Endodermal cell (in vitro differentiated cells): Measurements from ENCODE around the gene CRHR1. TPM values are rescaled to one million over a fixed set of nuclear protein-coding genes. Genes with fewer than 3 reads are reported as not detected.

Experiments used
- DNase-seq: peaks from one replicate; pipeline ENCODE4 v3.0.0-alpha.2; 2017
- H3K27ac ChIP-seq: 2 replicates; pipeline ENCODE4 v1.5.1; 2013; ENCODE audit warnings: mild to moderate bottlenecking, low read depth, low read length, moderate library complexity
- H3K27me3 ChIP-seq: 2 replicates; pipeline ENCODE4 v1.6.1; 2013; ENCODE audit warnings: mild to moderate bottlenecking, low read length, moderate library complexity; ENCODE audit not compliant: insufficient read depth, control insufficient read depth, poor library complexity, severe bottlenecking
- H3K36me3 ChIP-seq: 2 replicates; pipeline ENCODE4 v1.7.0; 2013; ENCODE audit warnings: mild to moderate bottlenecking, low read length, moderate library complexity; ENCODE audit not compliant: control insufficient read depth, insufficient read depth
- H3K4me1 ChIP-seq: one replicate; pipeline ENCODE4 v1.7.0; 2013; ENCODE audit warnings: low read length; ENCODE audit not compliant: control insufficient read depth, insufficient read depth
- H3K4me3 ChIP-seq: 2 replicates; pipeline ENCODE4 v1.5.1; 2013; ENCODE audit warnings: mild to moderate bottlenecking, low read length, moderate library complexity
- H3K9ac ChIP-seq: 2 replicates; pipeline ENCODE4 v1.6.1; 2013; ENCODE audit warnings: mild to moderate bottlenecking, low read length, moderate library complexity; ENCODE audit not compliant: poor library complexity, severe bottlenecking; ENCODE audit errors: extremely low read depth
- H3K9me3 ChIP-seq: 2 replicates; pipeline ENCODE4 v1.6.1; 2013; ENCODE audit warnings: mild to moderate bottlenecking, low read length, moderate library complexity; ENCODE audit not compliant: control insufficient read depth
- H3K27ac Mint-ChIP-seq: 2 replicates; pipeline ENCODE4 v1.8.0; 2020; ENCODE audit warnings: mixed read lengths
- H3K27me3 Mint-ChIP-seq: 2 replicates; pipeline ENCODE4 v1.8.0; 2021; ENCODE audit warnings: mild to moderate bottlenecking, mixed read lengths; ENCODE audit not compliant: insufficient read depth
- H3K36me3 Mint-ChIP-seq: 2 replicates; pipeline ENCODE4 v1.8.0; 2020; ENCODE audit warnings: low read depth, mixed read lengths
- H3K4me1 Mint-ChIP-seq: 2 replicates; pipeline ENCODE4 v1.8.0; 2020; ENCODE audit warnings: mixed read lengths
- H3K4me3 Mint-ChIP-seq: 2 replicates; pipeline ENCODE4 v1.8.0; 2020; ENCODE audit warnings: mild to moderate bottlenecking, moderate library complexity, mixed read lengths
- H3K9me3 Mint-ChIP-seq: 2 replicates; pipeline ENCODE4 v1.8.0; 2020; ENCODE audit warnings: mild to moderate bottlenecking, mixed read lengths
- CTCF ChIP-seq: fragments of 200-600 bp; sonication (generic); conservative IDR thresholded peaks from 2 replicates; pipeline ENCODE4 v1.5.0; 2021; ENCODE audit warnings: antibody characterized with exemption, mild to moderate bottlenecking
- WGBS, 2 experiments: methylation state at CpG; one replicate each; pipeline versions ENCODE4 v1.1.5 to v1.1.7; 2013; ENCODE audit warnings: missing lambda C conversion rate in 2 of 2, mixed read lengths in 1 of 2; ENCODE audit not compliant: insufficient coverage in 1 of 2, insufficient read length in 1 of 2; 5-methylcytosine and 5-hydroxymethylcytosine counted together
- total RNA-seq, 2 donors: library from RNA; stranded (reverse); fragmentation: NEBNext Ultra II Directional in 1 of 2; extraction: Animal tissue kit (Norgen Biotek cat#: 25700) in 1 of 2; gene quantifications; 2 replicates in 1 of 2; 3 replicates in 1 of 2; pipeline ENCODE4 v1.2.1, GENCODE V29; 2021

Gene CRHR1
- total RNA-seq, 2 donors from 2014 or later: 0.81 to 1.8 TPM

GRCh38 chr17:45800816-45801215, 16.7 kb downstream of the CRHR1 start:
- Histone ChIP-seq H3K9ac (no peak overlapping the region), H3K36me3 (no peaks in the 10 kb centered on the region), H3K27me3 (no peaks in the 10 kb centered on the region), H3K4me3 (no peak overlapping the region), H3K9me3 (no peaks in the 10 kb centered on the region), H3K27ac (no peak overlapping the region), H3K4me1 (peaks cover 4% of the 10 kb centered on the region)
- no peak for TF ChIP-seq CTCF
- Mint-ChIP-seq H3K27ac (no peak overlapping the region), H3K9me3 (no peaks in the 10 kb centered on the region), H3K4me1 (peaks cover 1% of the 10 kb centered on the region), H3K27me3 (peaks cover 20% of the 10 kb centered on the region), H3K4me3 (no peak overlapping the region), H3K36me3 (no peaks in the 10 kb centered on the region)
- no peak for DNase-seq
- 57 to 79% methylated on average over 2 of the region's 2 CpGs for WGBS, 2 experiments

GRCh38 chr17:45801421-45801820, 17.3 kb downstream of the CRHR1 start:
- H3K4me1 ChIP-seq: no peaks in the 10 kb centered on the region
- no peak overlapping the region for H3K4me3 ChIP-seq
- H3K9ac ChIP-seq: no peak overlapping the region
- no peak for DNase-seq
- no peak for TF ChIP-seq CTCF
- H3K9me3 ChIP-seq: no peaks in the 10 kb centered on the region
- Mint-ChIP-seq H3K36me3 (no peaks in the 10 kb centered on the region), H3K4me3 (no peak overlapping the region), H3K27ac (no peak overlapping the region), H3K4me1 (no peaks in the 10 kb centered on the region), H3K9me3 (no peaks in the 10 kb centered on the region), H3K27me3 (peaks cover 23% of the 10 kb centered on the region)
- H3K27ac ChIP-seq: no peak overlapping the region
- no peaks in the 10 kb centered on the region for H3K27me3 ChIP-seq
- H3K36me3 ChIP-seq: no peaks in the 10 kb centered on the region
- 88 to 95% methylated on average over 4 to 8 of the region's 8 CpGs for WGBS, 2 experiments

GRCh38 chr17:45808845-45809244, 24.7 kb downstream of the CRHR1 start:
- H3K27me3 ChIP-seq: no peaks in the 10 kb centered on the region
- peaks cover 17% of the 10 kb centered on the region for H3K27me3 Mint-ChIP-seq
- H3K9ac ChIP-seq: no peak overlapping the region
- H3K27ac Mint-ChIP-seq: no peak overlapping the region
- H3K4me3 Mint-ChIP-seq: no peak overlapping the region
- DNase-seq: no peak
- H3K4me3 ChIP-seq: no peak overlapping the region
- TF ChIP-seq CTCF: no peak
- no peaks in the 10 kb centered on the region for H3K9me3 ChIP-seq
- H3K27ac ChIP-seq: no peak overlapping the region
- no peaks in the 10 kb centered on the region for H3K36me3 Mint-ChIP-seq
- H3K4me1 ChIP-seq: no peaks in the 10 kb centered on the region
- no peaks in the 10 kb centered on the region for H3K9me3 Mint-ChIP-seq
- WGBS, 2 experiments: 85 to 100% methylated on average over 1 of the region's 1 CpG
- H3K36me3 ChIP-seq: no peaks in the 10 kb centered on the region
- no peaks in the 10 kb centered on the region for H3K4me1 Mint-ChIP-seq
